K562 (cell line): ENCODE measurements around the gene ECE2. TPM values are rescaled to one million over a fixed set of nuclear protein-coding genes. Genes with fewer than 3 reads are reported as not detected.
A peak's percentile ranks its signal among the peaks of the same experiment; 100 is the strongest.

Experiments used
- ARID2 ChIP-seq: fragments of 450-650 bp; IDR thresholded peaks from 2 replicates; pipeline ENCODE4 v1.6.1; 2017; ENCODE audit warnings: antibody characterized with exemption, mild to moderate bottlenecking
- CBX3 ChIP-seq, 2 experiments: IDR thresholded peaks; 1 replicate in 1 of 2; 2 replicates in 1 of 2; pipeline ENCODE4 v1.6.1; 2012; ENCODE audit warnings: inconsistent platforms in 2 of 2, low read length in 2 of 2, borderline replicate concordance in 1 of 2, control low read depth in 1 of 2
- EZH2 ChIP-seq: IDR thresholded peaks from 2 replicates; pipeline ENCODE4 v1.6.1; 2012; ENCODE audit warnings: low read depth, mild to moderate bottlenecking, inconsistent platforms, low read length, borderline replicate concordance
- FOXM1 ChIP-seq, 2 experiments: fragments of 450-650 bp in 1 of 2; sonication (generic) in 1 of 2; formaldehyde crosslinking in 1 of 2; IDR thresholded peaks; 2 replicates each; pipeline versions ENCODE4 v1.6.1 to v1.9.0; 2017 to 2022; ENCODE audit warnings: low read depth in 2 of 2, mild to moderate bottlenecking in 2 of 2, missing genetic modification reagents in 1 of 2, moderate library complexity in 1 of 2
- GATA2 ChIP-seq: sonication (generic); formaldehyde crosslinking; IDR thresholded peaks from 2 replicates; pipeline ENCODE4 v1.4.0; 2020; ENCODE audit warnings: mild to moderate bottlenecking, missing genetic modification reagents
- ILF3 ChIP-seq: fragments of 450-650 bp; IDR thresholded peaks from 2 replicates; pipeline ENCODE4 v1.6.1; 2018; ENCODE audit warnings: antibody characterized with exemption, mild to moderate bottlenecking, moderate library complexity, borderline replicate concordance
- JUN ChIP-seq, 2 experiments: sonication (generic) in 1 of 2; formaldehyde crosslinking in 1 of 2; IDR thresholded peaks; 2 replicates each; pipeline versions ENCODE4 v1.6.1 to v1.8.0; 2012 to 2022; ENCODE audit warnings: borderline replicate concordance in 2 of 2, mild to moderate bottlenecking in 2 of 2, improper control_type of control experiment in 1 of 2, low read depth in 1 of 2, low read length in 1 of 2, missing genetic modification reagents in 1 of 2
- KDM2B ChIP-seq: fragments of 250-450 bp; sonication (Bioruptor Pico); IDR thresholded peaks from 2 replicates; pipeline ENCODE4 v1.8.0; 2021; ENCODE audit warnings: mild to moderate bottlenecking, moderate library complexity
- MYC ChIP-seq, 2 experiments: fragments of 250-450 bp in 1 of 2; sonication (Bioruptor Pico) in 1 of 2; IDR thresholded peaks; 2 replicates each; pipeline versions ENCODE4 v1.5.1 to v1.6.1; 2012 to 2021; ENCODE audit warnings: low read depth in 2 of 2, borderline replicate concordance in 1 of 2, improper control_type of control experiment in 1 of 2, low read length in 1 of 2, mild to moderate bottlenecking in 1 of 2, moderate library complexity in 1 of 2
- NELFE ChIP-seq: IDR thresholded peaks from 2 replicates; pipeline ENCODE4 v1.6.1; 2011; ENCODE audit warnings: mild to moderate bottlenecking; ENCODE audit not compliant: insufficient read depth, insufficient read length
- NR4A1 ChIP-seq, 2 experiments: fragments of 250-450 bp in 1 of 2; fragments of 450-650 bp in 1 of 2; sonication (Bioruptor Pico) in 1 of 2; IDR thresholded peaks; 2 replicates each; pipeline versions ENCODE4 v1.4.0 to v1.6.1; 2016 to 2020; ENCODE audit warnings: mild to moderate bottlenecking in 2 of 2, missing compliant biosample characterization in 1 of 2, missing genetic modification characterization in 1 of 2, moderate library complexity in 1 of 2
- RBM25 ChIP-seq: fragments of 200-400 bp; formaldehyde crosslinking; IDR thresholded peaks from 2 replicates; pipeline ENCODE4 v1.6.1; 2018; ENCODE audit warnings: low read length, low read depth, moderate library complexity; ENCODE audit not compliant: severe bottlenecking
- RUNX1 ChIP-seq: sonication (generic); IDR thresholded peaks from 2 replicates; pipeline ENCODE4 v1.6.1; 2016; ENCODE audit warnings: antibody characterized with exemption, low read depth
- TEAD4 ChIP-seq, 2 experiments: sonication (generic) in 1 of 2; formaldehyde crosslinking in 1 of 2; IDR thresholded peaks; 2 replicates each; pipeline versions ENCODE4 v1.6.1 to v1.8.0; 2012 to 2022; ENCODE audit warnings: borderline replicate concordance in 1 of 2, inconsistent platforms in 1 of 2, low read length in 1 of 2, mild to moderate bottlenecking in 1 of 2, missing genetic modification reagents in 1 of 2
- ZFX ChIP-seq: sonication (generic); formaldehyde crosslinking; IDR thresholded peaks from 2 replicates; pipeline ENCODE4 v1.8.0; 2022; ENCODE audit warnings: mild to moderate bottlenecking, missing genetic modification reagents, moderate library complexity
- ZNF174 ChIP-seq: fragments of 250-450 bp; sonication (Bioruptor Pico); IDR thresholded peaks from 2 replicates; pipeline ENCODE4 v1.4.0; 2020; ENCODE audit warnings: mild to moderate bottlenecking
- ZNF395 ChIP-seq: fragments of 200-800 bp; sonication (Bioruptor generic); IDR thresholded peaks from 2 replicates; pipeline ENCODE4 v1.6.1; 2017; ENCODE audit warnings: missing genetic modification characterization, missing compliant biosample characterization
- ZNF512 ChIP-seq: IDR thresholded peaks from 2 replicates; pipeline ENCODE4 v1.6.1; 2016; ENCODE audit warnings: missing genetic modification characterization, missing compliant biosample characterization
- ZNF740 ChIP-seq, 3 experiments: fragments of 200-800 bp in 1 of 3; sonication (Bioruptor generic) in 1 of 3; sonication (generic) in 1 of 3; formaldehyde crosslinking in 1 of 3; IDR thresholded peaks; 2 replicates each; pipeline versions ENCODE4 v1.6.1 to v1.8.0; 2016 to 2022; ENCODE audit warnings: mild to moderate bottlenecking in 2 of 3, missing compliant biosample characterization in 2 of 3, missing genetic modification characterization in 2 of 3, missing genetic modification reagents in 1 of 3
- polyA plus RNA-seq, 8 experiments: library from polyadenylated mRNA; depleted of rRNA in 4 of 8; stranded (reverse) in 5 of 8; unstranded in 3 of 8; fragments of >200 nt; fragmentation: Nextera tagmentation in 2 of 8; fragmentation: Illumina TruSeq in 1 of 8; extraction: Ambion mirVana in 2 of 8; extraction: Trizol in 1 of 8; gene quantifications; 2 replicates each; pipeline versions ENCODE4 v1.2.1 to v1.2.3, GENCODE V29; 2011 to 2014; ENCODE audit warnings: inconsistent platforms in 1 of 8, missing spikeins in 1 of 8
- total RNA-seq, 7 experiments: library from RNA; depleted of rRNA in 6 of 7; stranded (reverse); fragments of >200 nt in 6 of 7; fragmentation: Illumina TruSeq in 2 of 7; extraction: Trizol in 2 of 7; gene quantifications; 2 replicates each; pipeline versions ENCODE4 v1.2.1 to v1.2.3, GENCODE V29; 2011 to 2021; ENCODE audit warnings: low replicate concordance in 1 of 7

ECE2 gene
- total and polyA plus RNA-seq, 9 of the 15 experiments (the other 6 are each of a cell fraction or from before 2014, with no cell fraction given) = not detected

DNA sequence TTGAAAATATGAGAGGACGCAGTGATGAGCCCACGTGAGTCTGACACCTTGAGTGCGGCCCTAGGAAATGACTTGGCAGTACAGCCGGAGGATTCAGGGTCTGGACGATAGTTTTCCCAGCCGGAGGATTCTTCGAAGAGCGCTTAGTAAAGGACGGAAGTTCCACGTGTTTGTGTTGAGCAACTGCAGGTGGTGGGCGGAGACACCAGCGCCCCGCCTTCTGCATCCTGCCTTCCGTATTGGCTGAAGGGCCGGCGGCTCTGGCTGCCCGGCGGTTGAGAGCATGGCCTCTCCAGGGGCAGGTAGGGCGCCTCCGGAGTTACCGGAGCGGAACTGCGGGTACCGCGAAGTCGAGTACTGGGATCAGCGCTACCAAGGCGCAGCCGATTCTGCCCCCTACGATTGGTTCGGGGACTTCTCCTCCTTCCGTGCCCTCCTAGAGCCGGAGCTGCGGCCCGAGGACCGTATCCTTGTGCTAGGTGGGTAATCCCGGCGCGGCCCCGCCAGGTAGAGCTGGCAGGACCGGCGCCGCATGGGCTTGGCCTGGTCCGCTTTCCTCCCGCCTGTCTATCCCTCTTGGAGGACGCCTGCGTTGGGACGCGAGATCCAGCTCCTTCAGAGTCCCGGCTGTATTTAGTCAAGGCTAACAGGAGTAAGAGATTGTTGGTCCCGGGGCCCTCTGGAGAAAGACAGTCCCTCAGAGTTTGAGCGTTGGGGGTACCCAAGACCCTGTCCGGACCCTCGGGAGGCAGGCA is 26.2 kb upstream of the ECE2 start, which contains the start of gene EEF1AKMT4 (continued):
- no peak for TF ChIP-seq ILF3
- TF ChIP-seq FOXM1 (IDR thresholded peaks at IDR 0.05; ENCODE audit: low read depth) = no peak
- TF ChIP-seq FOXM1 (CRISPR knock-in tag; IDR thresholded peaks at IDR 0.05; ENCODE audit: low read depth) = 0 out of 2 replicates have a peak, but pooled peaks have one; percentile 6
- peak; percentile 78; the same call in 1 of the 2 replicates for TF ChIP-seq KDM2B (CRISPR knock-in tag)
- peak; percentile 99 for TF ChIP-seq MYC (IDR thresholded peaks at IDR 0.05; ENCODE audit: low read depth, low read length)
- TF ChIP-seq MYC (CRISPR knock-in tag; IDR thresholded peaks at IDR 0.05; ENCODE audit: borderline replicate concordance, low read depth) = peak; percentile 56; the same call in 1 of the 2 replicates
- peak in 1 of 2 experiments; percentile 49; a peak in 1 of 3 replicates for TF ChIP-seq CBX3 (IDR thresholded peaks at IDR 0.05; ENCODE audit: borderline replicate concordance in 1 of 2, low read length in 2 of 2)
- peak; percentile 30; the same call in 1 of the 2 replicates for TF ChIP-seq TEAD4 (IDR thresholded peaks at IDR 0.05; ENCODE audit: low read length)
- no peak for TF ChIP-seq TEAD4 (CRISPR knock-in tag; IDR thresholded peaks at IDR 0.05; ENCODE audit: borderline replicate concordance)
- TF ChIP-seq EZH2 = no peak
- TF ChIP-seq ZNF740 (CRISPR knock-in tag; IDR thresholded peaks at IDR 0.05) = no peak
- TF ChIP-seq ZNF740 (tag; IDR thresholded peaks at IDR 0.05) = no peak; a peak in 1 of 4 replicates
- peak; percentile 37; the same call in 1 of the 2 replicates for TF ChIP-seq JUN (IDR thresholded peaks at IDR 0.05; ENCODE audit: borderline replicate concordance, low read depth, low read length)
- no peak for TF ChIP-seq JUN (CRISPR knock-in tag; IDR thresholded peaks at IDR 0.05; ENCODE audit: borderline replicate concordance)
- TF ChIP-seq RBM25 = no peak
- TF ChIP-seq ZNF174 (CRISPR knock-in tag) = no peak
- TF ChIP-seq ZFX (CRISPR knock-in tag) = peak; percentile 89
- TF ChIP-seq ARID2 = no peak
- no peak for TF ChIP-seq RUNX1
- no peak for TF ChIP-seq GATA2 (CRISPR knock-in tag)
- peak; percentile 85 for TF ChIP-seq ZNF512
- no peak for TF ChIP-seq NELFE
- no peak for TF ChIP-seq ZNF395 (CRISPR knock-in tag)
- no peak for TF ChIP-seq NR4A1 (CRISPR knock-in tag; IDR thresholded peaks at IDR 0.05)
- TF ChIP-seq NR4A1 (tag; IDR thresholded peaks at IDR 0.05) = no peak
